Calu3 (cell line): ENCODE results near the gene MUS81. TPM values are rescaled to one million over a fixed set of nuclear protein-coding genes. Genes with fewer than 3 reads are reported as not detected.

Experiments used
- BruUV-seq: library from RNA; stranded (reverse); fragments of 400-500 nt; replicated peaks from 2 replicates; lab custom pipeline; 2021; lab: Mats Ljungman, UMichigan
- CTCF ChIA-PET: fragments of 300-600 bp; sonication (Branson Sonifier 250); formaldehyde crosslinking; loops from one replicate; lab custom pipeline; 2022; ENCODE audit warnings: antibody characterized with exemption; lab: Charles Lee
- DNase-seq: peaks from one replicate; pipeline ENCODE4 v3.0.0; 2022
- H3K27ac Mint-ChIP-seq: one replicate; pipeline ENCODE4 v1.8.0; 2022; ENCODE audit warnings: mixed read lengths; ENCODE audit not compliant: unreplicated experiment
- H3K27me3 Mint-ChIP-seq: one replicate; pipeline ENCODE4 v1.8.0; 2022; ENCODE audit warnings: mixed read lengths; ENCODE audit not compliant: unreplicated experiment
- H3K36me3 Mint-ChIP-seq: one replicate; pipeline ENCODE4 v1.8.0; 2022; ENCODE audit warnings: mild to moderate bottlenecking, moderate library complexity, mixed read lengths; ENCODE audit not compliant: insufficient read depth, unreplicated experiment
- H3K4me1 Mint-ChIP-seq: one replicate; pipeline ENCODE4 v1.8.0; 2022; ENCODE audit warnings: mild to moderate bottlenecking, low read depth, mixed read lengths; ENCODE audit not compliant: unreplicated experiment
- H3K4me3 Mint-ChIP-seq: one replicate; pipeline ENCODE4 v1.8.0; 2022; ENCODE audit warnings: mild to moderate bottlenecking, low read depth, moderate library complexity, mixed read lengths; ENCODE audit not compliant: unreplicated experiment
- H3K9me3 Mint-ChIP-seq: one replicate; pipeline ENCODE4 v1.8.0; 2022; ENCODE audit warnings: low read depth, mixed read lengths; ENCODE audit not compliant: unreplicated experiment
- intact Hi-C: fragments of 100-400 bp; cut with micrococcal nuclease; formaldehyde crosslinking; loops from one replicate; pipeline ENCODE4 v1.10.0; 2022; ENCODE audit not compliant: unreplicated experiment
- total RNA-seq: library from RNA; stranded (reverse); gene quantifications from 2 replicates; pipeline ENCODE4 v1.2.3, GENCODE V29; 2022
- TF ChIP-seq, protein P1 (sequence below): fragments of 200-600 bp; IDR thresholded peaks from one replicate; pipeline ENCODE4 v1.8.0; 2022; ENCODE audit warnings: antibody characterized with exemption; ENCODE audit not compliant: unreplicated experiment

MUS81 gene
- total RNA-seq, 1 experiment from 2014 or later = 67.6 TPM

DNA sequence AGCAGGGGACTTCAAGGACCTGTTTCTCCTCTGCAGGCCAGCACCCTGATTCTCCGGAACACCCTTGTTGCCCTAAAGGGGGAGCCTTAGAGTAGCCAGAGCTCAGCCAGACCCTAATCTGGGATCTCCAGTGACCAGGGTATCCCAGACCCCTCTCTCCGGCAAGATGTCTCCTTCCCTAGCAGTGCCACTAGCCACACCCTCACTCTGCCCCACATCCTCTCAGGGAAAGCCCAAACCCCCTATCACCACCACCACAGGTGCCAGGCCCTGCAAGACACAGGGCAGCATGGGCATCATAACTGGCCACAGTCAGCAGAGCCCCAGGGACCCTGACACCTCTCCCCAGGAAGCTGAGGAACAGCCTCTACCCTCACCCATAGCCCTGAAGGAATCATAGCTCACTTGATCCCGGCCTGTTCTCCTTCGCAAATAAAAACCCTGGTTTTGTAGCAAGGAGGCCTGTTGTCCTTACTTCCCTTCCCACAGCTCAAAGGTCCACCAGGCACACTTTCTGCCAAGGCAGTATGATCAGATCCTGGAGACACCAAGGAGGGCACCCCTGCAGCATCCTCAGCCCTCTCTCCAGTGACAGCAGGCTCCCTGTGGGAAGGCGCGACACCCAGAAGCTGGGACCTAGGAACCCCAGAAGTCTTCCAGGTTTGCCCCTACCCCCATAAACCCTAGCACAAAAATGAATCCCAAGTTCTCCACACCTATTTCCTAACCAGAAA lies 6.8 kb upstream of the MUS81 start:
- H3K27ac Mint-ChIP-seq = peak overlapping the region; percentile 79
- TF ChIP-seq, protein P1, sequence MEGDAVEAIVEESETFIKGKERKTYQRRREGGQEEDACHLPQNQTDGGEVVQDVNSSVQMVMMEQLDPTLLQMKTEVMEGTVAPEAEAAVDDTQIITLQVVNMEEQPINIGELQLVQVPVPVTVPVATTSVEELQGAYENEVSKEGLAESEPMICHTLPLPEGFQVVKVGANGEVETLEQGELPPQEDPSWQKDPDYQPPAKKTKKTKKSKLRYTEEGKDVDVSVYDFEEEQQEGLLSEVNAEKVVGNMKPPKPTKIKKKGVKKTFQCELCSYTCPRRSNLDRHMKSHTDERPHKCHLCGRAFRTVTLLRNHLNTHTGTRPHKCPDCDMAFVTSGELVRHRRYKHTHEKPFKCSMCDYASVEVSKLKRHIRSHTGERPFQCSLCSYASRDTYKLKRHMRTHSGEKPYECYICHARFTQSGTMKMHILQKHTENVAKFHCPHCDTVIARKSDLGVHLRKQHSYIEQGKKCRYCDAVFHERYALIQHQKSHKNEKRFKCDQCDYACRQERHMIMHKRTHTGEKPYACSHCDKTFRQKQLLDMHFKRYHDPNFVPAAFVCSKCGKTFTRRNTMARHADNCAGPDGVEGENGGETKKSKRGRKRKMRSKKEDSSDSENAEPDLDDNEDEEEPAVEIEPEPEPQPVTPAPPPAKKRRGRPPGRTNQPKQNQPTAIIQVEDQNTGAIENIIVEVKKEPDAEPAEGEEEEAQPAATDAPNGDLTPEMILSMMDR = no peak
- BruUV-seq = no TSS peak
- no peak for DNase-seq
- H3K9me3 Mint-ChIP-seq = no peaks in the 10 kb centered on the region
- no peaks in the 10 kb centered on the region for H3K27me3 Mint-ChIP-seq
- no peak overlapping the region for H3K4me3 Mint-ChIP-seq
- intact Hi-C loops = no loop called here
- CTCF ChIA-PET = interaction anchor here (0.7 to 1.0 kb wide), 2 partner anchors 37 to 713 kb away, joined by 3 read pairs; partner anchors contain the start of gene CCDC85B
- H3K36me3 Mint-ChIP-seq = peaks cover 97% of the 10 kb centered on the region
- peaks cover 33% of the 10 kb centered on the region for H3K4me1 Mint-ChIP-seq

DNA sequence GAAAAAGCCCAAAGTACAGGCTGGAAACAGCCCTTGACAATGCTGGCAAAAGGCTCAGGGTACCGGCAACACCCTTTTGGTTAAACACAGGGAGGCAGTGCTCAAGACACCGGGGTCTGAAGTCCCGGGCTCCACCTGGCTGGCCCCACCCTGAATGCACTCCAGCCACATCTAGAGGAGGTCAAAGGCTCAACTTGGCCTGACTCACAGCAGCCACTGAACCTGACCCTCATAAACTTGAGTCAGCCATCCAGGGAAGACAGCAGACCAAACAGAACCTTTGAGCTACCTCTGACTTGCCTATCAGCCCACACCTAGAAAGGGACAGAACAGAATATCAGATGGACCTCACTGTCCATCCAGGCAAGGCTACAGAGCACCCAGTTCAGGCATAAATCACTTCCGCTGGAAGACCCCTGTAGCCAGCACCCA lies 6.1 kb upstream of the MUS81 start:
- intact Hi-C loops = no loop called here
- CTCF ChIA-PET = interaction anchor here (0.6 kb wide), 2 partner anchors 12 to 604 kb away, joined by 5 to 10 read pairs; no protein-coding TSS in a partner anchor

DNA sequence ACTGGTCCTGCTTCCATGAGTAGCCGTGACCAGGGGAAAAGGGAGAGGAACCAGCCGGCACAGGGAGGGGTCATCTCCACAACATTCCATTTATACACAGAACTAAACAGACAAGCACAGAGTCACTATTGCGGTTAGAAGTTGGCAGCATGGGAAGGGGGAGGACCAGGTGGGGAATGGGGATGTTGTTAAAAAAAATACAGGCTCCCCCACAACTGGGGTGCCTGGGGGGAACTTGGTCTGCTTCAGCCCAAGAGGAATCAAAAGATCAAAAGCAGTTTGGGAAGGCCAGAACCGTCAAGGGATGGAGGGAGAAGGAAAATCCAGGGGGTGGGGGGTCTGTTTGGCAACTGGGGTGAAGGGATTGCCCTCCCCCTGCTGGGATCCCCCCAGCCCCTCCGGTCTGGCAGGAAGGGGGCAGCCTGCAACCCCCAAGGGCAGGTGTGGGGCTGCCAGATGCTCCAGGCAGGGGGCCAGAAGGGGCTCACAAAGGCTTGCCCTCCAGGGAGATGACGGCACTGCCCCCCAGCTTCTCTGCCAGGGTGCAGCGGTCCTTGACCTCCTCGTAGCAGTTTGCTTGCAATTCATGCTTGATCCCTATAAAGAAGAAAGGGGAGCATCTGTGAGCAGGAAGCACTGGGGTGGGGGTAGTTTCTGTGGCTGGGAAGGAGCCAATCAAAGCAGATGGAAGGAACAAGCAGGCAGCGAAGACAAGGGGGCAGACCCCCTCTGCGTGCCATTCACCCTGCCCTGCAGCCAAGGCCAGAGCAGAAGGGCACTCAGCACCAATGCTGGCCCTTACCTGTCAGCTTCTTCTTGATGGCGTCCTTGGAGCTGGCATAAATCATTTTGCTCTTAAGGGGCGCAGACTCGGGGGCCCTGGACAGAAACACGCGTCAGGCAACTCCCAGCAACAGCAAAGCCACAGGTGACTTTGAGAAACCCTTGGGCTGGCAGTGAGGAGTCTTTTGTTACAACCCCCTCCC lies 5.1 kb upstream of the MUS81 start:
- TF ChIP-seq, protein P1 = no peak
- Mint-ChIP-seq H3K27ac (peak overlapping the region; percentile 79), H3K9me3 (no peaks in the 10 kb centered on the region), H3K4me1 (peaks cover 45% of the 10 kb centered on the region), H3K36me3 (peaks cover 100% of the 10 kb centered on the region), H3K27me3 (no peaks in the 10 kb centered on the region), H3K4me3 (peak overlapping the region; percentile 84)
- CTCF ChIA-PET = interaction anchor here (0.6 to 0.7 kb wide), 3 partner anchors 13 to 605 kb away, joined by 3 to 10 read pairs (median 5); no protein-coding TSS in a partner anchor
- intact Hi-C loops = no loop called here
- BruUV-seq = TSS peak; percentile 61
- DNase-seq = no peak

More for the DNA sequence above, 6.1 kb upstream of the MUS81 start:
- Mint-ChIP-seq H3K9me3 (no peaks in the 10 kb centered on the region), H3K4me3 (peak overlapping the region; percentile 84), H3K4me1 (peaks cover 38% of the 10 kb centered on the region), H3K27me3 (no peaks in the 10 kb centered on the region), H3K36me3 (peaks cover 99% of the 10 kb centered on the region), H3K27ac (peak overlapping the region; percentile 79)
- no peak for DNase-seq
- BruUV-seq = no TSS peak
- TF ChIP-seq, protein P1 = no peak

DNA sequence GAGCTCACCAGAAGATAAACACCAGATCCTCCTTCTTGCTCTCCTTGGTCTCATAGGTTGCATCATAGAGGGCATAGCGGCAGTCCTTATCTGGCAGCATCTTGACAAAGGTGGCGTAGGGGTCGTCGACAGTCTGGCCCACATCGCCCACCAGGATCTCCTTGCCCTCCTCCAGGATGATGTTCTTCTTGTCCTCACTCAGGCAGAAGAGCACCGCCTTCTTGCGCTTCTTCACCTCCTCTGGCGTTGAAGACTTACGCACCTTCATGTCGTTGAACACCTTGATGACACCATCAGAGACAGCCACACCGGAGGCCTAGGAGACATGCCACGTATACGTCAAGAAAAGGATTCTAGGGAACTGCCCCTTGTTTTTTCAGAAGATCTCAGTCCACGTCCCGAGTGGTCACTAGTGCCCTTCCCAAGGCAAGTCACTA lies 4.3 kb upstream of the MUS81 start:
- Mint-ChIP-seq H3K4me3 (peak overlapping the region; percentile 84), H3K4me1 (peaks cover 47% of the 10 kb centered on the region), H3K27ac (peak overlapping the region; percentile 84), H3K9me3 (no peaks in the 10 kb centered on the region), H3K36me3 (peaks cover 100% of the 10 kb centered on the region), H3K27me3 (no peaks in the 10 kb centered on the region)
- TF ChIP-seq, protein P1 = no peak
- CTCF ChIA-PET = interaction anchor here (0.7 kb wide), 1 partner anchor 263 kb away, joined by 3 read pairs; no protein-coding TSS in a partner anchor
- no peak for DNase-seq
- intact Hi-C loops = no loop called here
- no TSS peak for BruUV-seq
